Measurements from ENCODE around the gene PHF13. TPM values are rescaled to one million over a fixed set of nuclear protein-coding genes. Genes with fewer than 3 reads are reported as not detected.

PHF13 gene
- total RNA-seq, 4 donors from 2014 or later: 12.6 to 21.7 (median 17.0) TPM

GRCh38 chr1:6600410-6601048 is 13.0 kb upstream of the PHF13 start:
- H3K27ac ChIP-seq: peak overlapping the region; percentile 99
- DNase-seq (ENCODE audit: low spot score in 2 of 2): no peak
- H3K4me3 ChIP-seq: peak overlapping the region; percentile 98
- peaks cover 34% of the 10 kb centered on the region for H3K36me3 ChIP-seq
- H3K4me1 ChIP-seq: peaks cover 68% of the 10 kb centered on the region
- no peaks in the 10 kb centered on the region for H3K9me3 ChIP-seq
- 45% methylated on average over 3 of the region's 10 CpGs for WGBS
- no peaks in the 10 kb centered on the region for H3K27me3 ChIP-seq
- TF ChIP-seq POLR2AphosphoS5 (IDR thresholded peaks at IDR 0.05): no peak
- TF ChIP-seq, protein P1, sequence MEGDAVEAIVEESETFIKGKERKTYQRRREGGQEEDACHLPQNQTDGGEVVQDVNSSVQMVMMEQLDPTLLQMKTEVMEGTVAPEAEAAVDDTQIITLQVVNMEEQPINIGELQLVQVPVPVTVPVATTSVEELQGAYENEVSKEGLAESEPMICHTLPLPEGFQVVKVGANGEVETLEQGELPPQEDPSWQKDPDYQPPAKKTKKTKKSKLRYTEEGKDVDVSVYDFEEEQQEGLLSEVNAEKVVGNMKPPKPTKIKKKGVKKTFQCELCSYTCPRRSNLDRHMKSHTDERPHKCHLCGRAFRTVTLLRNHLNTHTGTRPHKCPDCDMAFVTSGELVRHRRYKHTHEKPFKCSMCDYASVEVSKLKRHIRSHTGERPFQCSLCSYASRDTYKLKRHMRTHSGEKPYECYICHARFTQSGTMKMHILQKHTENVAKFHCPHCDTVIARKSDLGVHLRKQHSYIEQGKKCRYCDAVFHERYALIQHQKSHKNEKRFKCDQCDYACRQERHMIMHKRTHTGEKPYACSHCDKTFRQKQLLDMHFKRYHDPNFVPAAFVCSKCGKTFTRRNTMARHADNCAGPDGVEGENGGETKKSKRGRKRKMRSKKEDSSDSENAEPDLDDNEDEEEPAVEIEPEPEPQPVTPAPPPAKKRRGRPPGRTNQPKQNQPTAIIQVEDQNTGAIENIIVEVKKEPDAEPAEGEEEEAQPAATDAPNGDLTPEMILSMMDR (IDR thresholded peaks at IDR 0.05): no peak
- no peak for TF ChIP-seq POLR2A (IDR thresholded peaks at IDR 0.05)
- no peak for TF ChIP-seq EP300 (IDR thresholded peaks at IDR 0.05)

- WGBS: 0% methylated on average over 24 of the region's 40 CpGs
- peak overlapping the region; percentile 99 for H3K27ac ChIP-seq
Measured at GRCh38 chr1:6601049-6601922, 12.2 kb upstream of the PHF13 start.

GRCh38 chr1:6601923-6602668 is 11.4 kb upstream of the PHF13 start:
- peak overlapping the region; percentile 98 for H3K4me3 ChIP-seq
- H3K4me1 ChIP-seq: peaks cover 54% of the 10 kb centered on the region
- peak overlapping the region; percentile 99 for H3K27ac ChIP-seq
- no peak for DNase-seq (ENCODE audit: low spot score in 2 of 2)
- TF ChIP-seq POLR2AphosphoS5 (IDR thresholded peaks at IDR 0.05): peak in 1 of 3 donors; percentile 11
- TF ChIP-seq EP300 (IDR thresholded peaks at IDR 0.05): no peak
- TF ChIP-seq POLR2A (IDR thresholded peaks at IDR 0.05): peak in 1 of 2 donors; percentile 39
- H3K36me3 ChIP-seq: peaks cover 20% of the 10 kb centered on the region
- H3K9me3 ChIP-seq: no peaks in the 10 kb centered on the region
- no CpG with 5 or more reads among the region's 103 CpGs for WGBS
- H3K27me3 ChIP-seq: no peaks in the 10 kb centered on the region

More at GRCh38 chr1:6601049-6601922, 12.2 kb upstream of the PHF13 start:
- no peak for TF ChIP-seq EP300 (IDR thresholded peaks at IDR 0.05)
- TF ChIP-seq, protein P1 (IDR thresholded peaks at IDR 0.05): no peak
- peak in 1 of 2 donors; percentile 48 for TF ChIP-seq POLR2A (IDR thresholded peaks at IDR 0.05)
- peak in 2 of 3 donors; percentile 28 to 55 for TF ChIP-seq POLR2AphosphoS5 (IDR thresholded peaks at IDR 0.05)
- Histone ChIP-seq H3K9me3 (no peaks in the 10 kb centered on the region), H3K27me3 (no peaks in the 10 kb centered on the region), H3K36me3 (peaks cover 26% of the 10 kb centered on the region), H3K4me3 (peak overlapping the region; percentile 98), H3K4me1 (peaks cover 62% of the 10 kb centered on the region)
- DNase-seq (ENCODE audit: low spot score in 2 of 2): peak; percentile 91 to 92

DNA sequence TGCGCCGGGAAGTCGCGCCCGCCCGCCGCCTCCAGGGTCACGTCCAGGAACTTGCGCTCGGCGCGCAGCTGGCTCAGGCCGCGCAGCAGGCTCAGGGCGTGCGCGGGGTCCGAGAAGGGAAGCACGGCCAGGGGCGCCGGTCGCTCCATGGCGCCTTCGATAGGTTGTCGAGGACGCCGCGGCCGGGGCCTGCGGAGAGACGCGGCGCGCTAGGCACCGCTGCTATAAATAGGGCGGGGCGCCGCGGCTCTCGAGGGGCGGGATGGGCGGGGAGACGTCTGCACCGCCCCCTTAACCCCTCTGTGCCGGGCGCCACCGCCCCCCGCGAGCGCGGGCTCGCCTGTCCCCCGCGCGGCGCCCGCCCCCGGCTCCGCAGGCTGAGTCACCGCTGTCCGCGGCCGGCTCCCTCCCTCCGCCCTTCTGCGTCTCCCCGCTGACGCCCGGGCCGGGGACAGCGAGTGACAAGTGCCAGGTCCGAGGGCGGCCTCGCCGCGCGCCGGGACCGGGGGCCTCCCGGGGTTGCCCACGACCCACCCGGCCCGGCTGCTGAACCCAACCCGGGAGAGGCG is 10.8 kb upstream of the PHF13 start, which contains the start of gene KLHL21:
Gene KLHL21, minus strand, starts transcription at position 201 of the 569 bp plus-strand sequence. Its CDS starts 52 bp downstream, at position 149.
- peak in 1 of 2 donors; percentile 62 for TF ChIP-seq POLR2A (IDR thresholded peaks at IDR 0.05)
- TF ChIP-seq POLR2AphosphoS5 (IDR thresholded peaks at IDR 0.05): peak; percentile 2 to 59 (median 26)
- TF ChIP-seq, protein P1 (IDR thresholded peaks at IDR 0.05): no peak
- peaks cover 47% of the 10 kb centered on the region for H3K4me1 ChIP-seq

More for the DNA sequence above, 10.8 kb upstream of the PHF13 start, which contains the start of gene KLHL21:
- Histone ChIP-seq H3K4me3 (peak within 1 kb of the TSS; percentile 98), H3K27ac (peak within 1 kb of the TSS; percentile 99), H3K27me3 (no peaks in the 10 kb centered on the region), H3K36me3 (peaks cover 13% of the 10 kb centered on the region), H3K9me3 (no peaks in the 10 kb centered on the region)
- peak; percentile 94 for DNase-seq (ENCODE audit: low spot score in 2 of 2)
- WGBS: 0% methylated on average over 2 of the region's 84 CpGs
